ENCODE data around the gene CPXM2.

DNA sequence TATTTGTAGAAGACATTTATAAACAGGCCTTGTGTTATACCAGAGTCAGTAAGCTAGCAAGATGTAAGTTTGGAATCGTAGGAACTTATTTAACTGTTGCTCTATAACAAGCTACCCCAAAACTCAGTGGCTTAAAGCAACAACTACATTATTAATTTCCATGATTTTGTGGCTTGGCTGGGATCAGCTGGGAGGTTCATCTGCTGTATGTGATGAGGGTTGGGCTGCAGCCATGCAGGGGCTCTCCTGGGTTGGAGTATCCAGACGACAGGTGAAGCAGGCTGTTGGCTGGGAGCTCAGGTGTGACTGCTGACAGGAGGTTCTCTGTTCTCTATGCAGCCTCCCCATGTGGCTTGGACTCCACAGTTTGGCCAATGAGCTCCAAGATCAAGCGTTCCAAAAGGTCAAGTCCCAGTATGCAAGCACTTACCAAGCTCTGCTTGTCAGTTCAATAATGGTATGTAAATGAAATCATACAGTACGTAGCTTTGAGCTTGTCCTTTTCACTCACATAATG lies 173.0 kb downstream of the CPXM2 start:
- TF ChIP-seq, protein P1, sequence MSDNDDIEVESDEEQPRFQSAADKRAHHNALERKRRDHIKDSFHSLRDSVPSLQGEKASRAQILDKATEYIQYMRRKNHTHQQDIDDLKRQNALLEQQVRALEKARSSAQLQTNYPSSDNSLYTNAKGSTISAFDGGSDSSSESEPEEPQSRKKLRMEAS (IDR thresholded peaks at IDR 0.05; ENCODE audit: low read depth, low read length) = no peak
- no peak for TF ChIP-seq RB1 (IDR thresholded peaks at IDR 0.05; ENCODE audit: borderline replicate concordance)
